ENCODE results near the gene MBOAT2. TPM values are rescaled to one million over a fixed set of nuclear protein-coding genes. Genes with fewer than 3 reads are reported as not detected.

The MBOAT2 gene
- polyA plus RNA-seq, 3 donors: 5.1 to 9.0 (median 5.5) TPM

DNA sequence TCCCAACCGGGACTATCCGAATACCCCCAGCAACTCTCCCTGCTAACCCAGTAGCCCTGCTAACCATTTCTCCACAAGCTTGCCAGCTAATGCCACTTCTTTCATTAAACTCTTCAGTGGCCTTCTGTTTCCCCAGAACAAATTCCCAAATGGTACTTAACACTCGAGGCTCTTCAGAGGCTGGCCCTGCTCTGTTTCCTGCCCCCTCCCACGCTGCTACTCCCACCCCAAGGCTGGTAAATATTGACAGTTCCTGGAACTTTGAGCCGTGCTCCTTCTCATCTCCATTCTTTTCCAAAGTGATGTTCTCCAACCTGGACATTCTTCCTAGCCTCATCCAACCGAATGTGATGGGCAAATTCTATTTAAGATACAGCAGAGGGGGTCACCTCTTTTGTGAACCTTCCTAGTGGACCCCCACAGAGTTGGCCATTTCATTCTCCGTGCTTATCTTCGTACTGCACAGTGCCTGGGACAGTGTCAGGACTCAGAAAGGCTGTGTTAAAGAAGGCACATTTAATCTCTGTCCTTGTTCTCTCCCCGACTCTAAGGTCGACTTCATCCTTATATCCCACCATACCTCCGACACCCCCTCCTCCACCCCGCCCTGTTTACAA lies 162.9 kb downstream of the MBOAT2 start:
- H3K36me3 ChIP-seq (replicated peaks in 1 of 2; ENCODE audit: control insufficient read depth in 1 of 2, insufficient read depth in 2 of 2, low read length in 2 of 2): no peaks in the 10 kb centered on the region
- H3K27me3 ChIP-seq (ENCODE audit: control insufficient read depth in 2 of 2, insufficient read depth in 2 of 2, low read length in 2 of 2): no peaks in the 10 kb centered on the region
- Mint-ChIP-seq H3K27me3 (ENCODE audit: low read depth in 3 of 3) (peaks cover 0 to 7% (median 2%) of the 10 kb centered on the region in 3 donors), H3K36me3 (no peaks in the 10 kb centered on the region), H3K4me3 (no peak overlapping the region), H3K4me1 (peaks cover 32% of the 10 kb centered on the region), H3K9me3 (peaks cover 2 to 8% (median 5%) of the 10 kb centered on the region in 7 donors), H3K27ac (no peak overlapping the region)
- peaks cover 23% of the 10 kb centered on the region for H3K79me2 ChIP-seq (ENCODE audit: insufficient read depth, low read length)
- DNase-seq: no peak
- H3K9me3 ChIP-seq (replicated peaks in 1 of 2; ENCODE audit: control insufficient read depth in 1 of 2, insufficient read depth in 1 of 2, low read length in 2 of 2): no peaks in the 10 kb centered on the region
- no peak overlapping the region for H3K4me3 ChIP-seq (replicated peaks in 1 of 3; ENCODE audit: low read depth in 2 of 3, low read length in 3 of 3)
- no peak overlapping the region for H3K4me2 ChIP-seq (replicated peaks; ENCODE audit: extremely low read depth, low read length, poor library complexity, severe bottlenecking)
- intact Hi-C loops (cut with micrococcal nuclease): no loop called here
- TF ChIP-seq, protein P1, sequence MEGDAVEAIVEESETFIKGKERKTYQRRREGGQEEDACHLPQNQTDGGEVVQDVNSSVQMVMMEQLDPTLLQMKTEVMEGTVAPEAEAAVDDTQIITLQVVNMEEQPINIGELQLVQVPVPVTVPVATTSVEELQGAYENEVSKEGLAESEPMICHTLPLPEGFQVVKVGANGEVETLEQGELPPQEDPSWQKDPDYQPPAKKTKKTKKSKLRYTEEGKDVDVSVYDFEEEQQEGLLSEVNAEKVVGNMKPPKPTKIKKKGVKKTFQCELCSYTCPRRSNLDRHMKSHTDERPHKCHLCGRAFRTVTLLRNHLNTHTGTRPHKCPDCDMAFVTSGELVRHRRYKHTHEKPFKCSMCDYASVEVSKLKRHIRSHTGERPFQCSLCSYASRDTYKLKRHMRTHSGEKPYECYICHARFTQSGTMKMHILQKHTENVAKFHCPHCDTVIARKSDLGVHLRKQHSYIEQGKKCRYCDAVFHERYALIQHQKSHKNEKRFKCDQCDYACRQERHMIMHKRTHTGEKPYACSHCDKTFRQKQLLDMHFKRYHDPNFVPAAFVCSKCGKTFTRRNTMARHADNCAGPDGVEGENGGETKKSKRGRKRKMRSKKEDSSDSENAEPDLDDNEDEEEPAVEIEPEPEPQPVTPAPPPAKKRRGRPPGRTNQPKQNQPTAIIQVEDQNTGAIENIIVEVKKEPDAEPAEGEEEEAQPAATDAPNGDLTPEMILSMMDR (IDR thresholded peaks at IDR 0.05): no peak
- no peak overlapping the region for H2AFZ ChIP-seq (ENCODE audit: insufficient read depth, low read depth, low read length, poor library complexity, severe bottlenecking)
- no peak overlapping the region for H3K27ac ChIP-seq (ENCODE audit: low read depth in 1 of 2, low read length in 2 of 2)
- peaks cover 31% of the 10 kb centered on the region in 2 donors for H3K4me1 ChIP-seq (ENCODE audit: control insufficient read depth in 1 of 2, insufficient read depth in 2 of 2, low read length in 2 of 2)
- H4K20me1 ChIP-seq (ENCODE audit: insufficient read depth, low read length): peaks cover 3% of the 10 kb centered on the region
- no peak overlapping the region for H3K9ac ChIP-seq (ENCODE audit: insufficient read depth, low read length, poor library complexity, severe bottlenecking)
- WGBS (ENCODE audit: insufficient coverage): 89% methylated on average over 5 of the region's 12 CpGs

DNA sequence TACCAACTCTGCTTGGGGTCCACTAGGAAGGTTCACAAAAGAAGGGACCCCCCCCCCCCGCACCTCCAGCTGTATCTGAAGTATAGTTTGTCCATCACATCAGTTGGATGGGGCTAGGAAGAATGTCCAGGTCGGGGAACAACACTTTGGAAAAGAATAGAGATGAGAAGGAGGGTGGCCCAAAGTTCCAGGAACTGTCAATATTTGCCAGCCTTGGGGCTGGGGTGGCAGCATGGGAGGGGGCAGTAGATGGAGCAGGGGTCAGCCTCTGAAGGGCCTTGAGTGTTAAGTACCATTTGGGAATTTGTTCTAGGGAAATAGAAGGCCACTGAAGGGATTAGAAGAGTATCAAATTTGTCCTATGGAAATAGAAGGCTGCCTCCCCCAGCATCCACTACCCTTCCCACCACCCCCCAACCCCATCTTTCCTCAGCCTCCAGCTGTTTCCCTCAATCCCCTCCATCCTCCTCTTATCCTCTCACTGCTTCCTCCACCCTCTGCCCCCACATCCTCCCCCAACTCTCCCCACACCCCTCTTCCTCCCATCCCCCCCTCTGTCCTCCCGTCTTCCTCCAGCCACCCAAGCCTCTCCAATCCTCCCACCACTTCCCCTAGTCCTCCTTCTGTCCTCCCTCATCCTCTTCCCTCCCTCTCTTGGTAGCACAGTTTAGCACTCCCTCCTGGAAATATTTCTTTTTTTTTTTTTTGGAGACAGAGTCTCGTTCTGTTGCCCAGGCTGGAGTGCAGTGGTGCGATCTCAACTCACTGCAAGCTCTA lies 164.1 kb downstream of the MBOAT2 start:
- H3K36me3 ChIP-seq (replicated peaks in 1 of 2; ENCODE audit: control insufficient read depth in 1 of 2, insufficient read depth in 2 of 2, low read length in 2 of 2): no peaks in the 10 kb centered on the region
- TF ChIP-seq, protein P1 (IDR thresholded peaks at IDR 0.05): no peak
- peaks cover 35% of the 10 kb centered on the region for H3K79me2 ChIP-seq (ENCODE audit: insufficient read depth, low read length)
- DNase-seq: no peak
- no peak overlapping the region for H3K9ac ChIP-seq (ENCODE audit: insufficient read depth, low read length, poor library complexity, severe bottlenecking)
- H3K4me2 ChIP-seq (replicated peaks; ENCODE audit: extremely low read depth, low read length, poor library complexity, severe bottlenecking): no peak overlapping the region
- no peaks in the 10 kb centered on the region for H3K9me3 ChIP-seq (replicated peaks in 1 of 2; ENCODE audit: control insufficient read depth in 1 of 2, insufficient read depth in 1 of 2, low read length in 2 of 2)
- no peak overlapping the region for H2AFZ ChIP-seq (ENCODE audit: insufficient read depth, low read depth, low read length, poor library complexity, severe bottlenecking)
- H3K27ac Mint-ChIP-seq: peak overlapping the region in 1 of 7 donors; percentile 83
- peaks cover 0 to 7% (median 0%) of the 10 kb centered on the region in 3 donors for H3K27me3 Mint-ChIP-seq (ENCODE audit: low read depth in 3 of 3)
- WGBS (ENCODE audit: insufficient coverage): 63% methylated on average over 1 of the region's 5 CpGs
- H4K20me1 ChIP-seq (ENCODE audit: insufficient read depth, low read length): peaks cover 15% of the 10 kb centered on the region
- H3K27ac ChIP-seq (ENCODE audit: low read depth in 1 of 2, low read length in 2 of 2): no peak overlapping the region
- peaks cover 44% of the 10 kb centered on the region for H3K4me1 Mint-ChIP-seq
- peaks cover 39 to 43% of the 10 kb centered on the region in 2 donors for H3K4me1 ChIP-seq (ENCODE audit: control insufficient read depth in 1 of 2, insufficient read depth in 2 of 2, low read length in 2 of 2)
- H3K9me3 Mint-ChIP-seq: peaks cover 2 to 8% (median 5%) of the 10 kb centered on the region in 7 donors
- no peaks in the 10 kb centered on the region for H3K27me3 ChIP-seq (ENCODE audit: control insufficient read depth in 2 of 2, insufficient read depth in 2 of 2, low read length in 2 of 2)
- no peak overlapping the region for H3K4me3 ChIP-seq (replicated peaks in 1 of 3; ENCODE audit: low read depth in 2 of 3, low read length in 3 of 3)
- H3K36me3 Mint-ChIP-seq: peaks cover 0 to 2% of the 10 kb centered on the region in 2 donors
- no peak overlapping the region for H3K4me3 Mint-ChIP-seq
- intact Hi-C loops (cut with micrococcal nuclease): loop anchor here in 1 of 2 donors (10.0 kb wide), 1 partner anchor 165 kb away; the partner anchor contains the start of gene MBOAT2

Measured in CD14-positive monocyte (primary cell).